ENCODE results near the gene ARID5B. TPM values are rescaled to one million over a fixed set of nuclear protein-coding genes. Genes with fewer than 3 reads are reported as not detected.

ARID5B gene
- total RNA-seq, 4 donors from 2014 or later: 17.7 to 54.6 (median 34.8) TPM

GRCh38 chr10:62047960-62048383, 146.5 kb downstream of the ARID5B start:
- TF ChIP-seq EP300 (IDR thresholded peaks at IDR 0.05; ENCODE audit: low read depth): no peak
- peak in 2 of 3 donors; percentile 12 to 22 for TF ChIP-seq POLR2AphosphoS5 (IDR thresholded peaks at IDR 0.05)
- no peak for TF ChIP-seq CTCF (IDR thresholded peaks at IDR 0.05)
- TF ChIP-seq POLR2A (IDR thresholded peaks at IDR 0.05): no peak
- peaks cover 44 to 79% (median 59%) of the 10 kb centered on the region in 4 donors for H3K4me1 ChIP-seq
- in situ Hi-C loops (cut with MboI; ENCODE audit: low pct_ligation_motif_present in 1 of 4, low pct_unique_long_range_greater_than_20kb in 1 of 4, low sequenced_read_pairs in 3 of 4) (loop anchor here (10.0 kb wide), 4 partner anchors 143 to 197 kb away; partner anchors contain the start of gene ARID5B (in 3 of the 4)), intact Hi-C loops (cut with DNase I; ENCODE audit: low total_unique reads) (loop anchor here (5.0 kb wide), 1 partner anchor 49 kb away; no protein-coding TSS in a partner anchor)
- no peaks in the 10 kb centered on the region for H3K36me3 ChIP-seq
- 27 to 37% methylated on average over 2 of the region's 2 CpGs for whole genome bisulfite sequencing, 2 donors (ENCODE audit: low coverage in 1 of 2)
- DNase-seq: peak; percentile 44
- H3K4me3 ChIP-seq: no peak overlapping the region
- H3K9me3 ChIP-seq: no peaks in the 10 kb centered on the region
- H3K27ac ChIP-seq: peak overlapping the region; percentile 85 to 92 (median 89)
- H3K27me3 ChIP-seq: no peaks in the 10 kb centered on the region

- Histone ChIP-seq H3K9me3 (no peaks in the 10 kb centered on the region), H3K4me1 (peaks cover 41 to 82% (median 57%) of the 10 kb centered on the region in 4 donors), H3K27me3 (no peaks in the 10 kb centered on the region), H3K4me3 (peak overlapping the region in 2 of 4 donors; percentile 31 to 50), H3K27ac (peak overlapping the region; percentile 85 to 92 (median 89)), H3K36me3 (no peaks in the 10 kb centered on the region)
- WGBS, 2 donors (ENCODE audit: low coverage in 1 of 2): 48 to 56% methylated on average over 5 of the region's 5 CpGs
- DNase-seq: no peak
- TF ChIP-seq POLR2A (IDR thresholded peaks at IDR 0.05) (no peak), POLR2AphosphoS5 (IDR thresholded peaks at IDR 0.05) (no peak), CTCF (IDR thresholded peaks at IDR 0.05) (no peak), EP300 (IDR thresholded peaks at IDR 0.05; ENCODE audit: low read depth) (no peak)
- intact Hi-C loops (cut with DNase I; ENCODE audit: low total_unique reads) (loop anchor here (5.0 kb wide), 1 partner anchor 49 kb away; no protein-coding TSS in a partner anchor), in situ Hi-C loops (cut with MboI; ENCODE audit: low pct_ligation_motif_present in 1 of 4, low pct_unique_long_range_greater_than_20kb in 1 of 4, low sequenced_read_pairs in 3 of 4) (loop anchor here (10.0 kb wide), 4 partner anchors 144 to 196 kb away; partner anchors contain the start of gene ARID5B (in 3 of the 4))
Measured at GRCh38 chr10:62048470-62048869, 147.0 kb downstream of the ARID5B start.

- H3K27ac ChIP-seq: peak overlapping the region; percentile 85 to 92 (median 89)
- peak overlapping the region; percentile 27 to 50 (median 30) for H3K4me3 ChIP-seq
- H3K27me3 ChIP-seq: no peaks in the 10 kb centered on the region
- peak; percentile 79 for DNase-seq
- no peak for TF ChIP-seq EP300 (IDR thresholded peaks at IDR 0.05; ENCODE audit: low read depth)
- peak; percentile 86 for TF ChIP-seq POLR2A (IDR thresholded peaks at IDR 0.05)
- TF ChIP-seq POLR2AphosphoS5 (IDR thresholded peaks at IDR 0.05): peak; percentile 93 to 95 (median 94)
- no peak for TF ChIP-seq CTCF (IDR thresholded peaks at IDR 0.05)
- no peaks in the 10 kb centered on the region for H3K9me3 ChIP-seq
- peaks cover 38 to 82% (median 55%) of the 10 kb centered on the region in 4 donors for H3K4me1 ChIP-seq
- no peaks in the 10 kb centered on the region for H3K36me3 ChIP-seq
- intact Hi-C loops (cut with DNase I; ENCODE audit: low total_unique reads) (loop anchor here (5.0 kb wide), 1 partner anchor 48 kb away; no protein-coding TSS in a partner anchor), in situ Hi-C loops (cut with MboI; ENCODE audit: low pct_ligation_motif_present in 1 of 4, low pct_unique_long_range_greater_than_20kb in 1 of 4, low sequenced_read_pairs in 3 of 4) (loop anchor here (10.0 kb wide), 4 partner anchors 144 to 196 kb away; partner anchors contain the start of gene ARID5B (in 3 of the 4))
- WGBS, 2 donors (ENCODE audit: low coverage in 1 of 2): 7 to 27% methylated on average over 7 to 21 of the region's 21 CpGs
Measured at GRCh38 chr10:62048919-62049623, 147.6 kb downstream of the ARID5B start.

Measured in transverse colon (tissue), 4 donors.